Measurements from ENCODE around the gene TOE1. TPM values are rescaled to one million over a fixed set of nuclear protein-coding genes. Genes with fewer than 3 reads are reported as not detected.

Gene TOE1
- total RNA-seq, 1 experiment from 2014 or later: 31.2 TPM

GRCh38 chr1:45337630-45338325 lies 2.2 kb upstream of the TOE1 start:
- Histone ChIP-seq H3K79me2 (ENCODE audit: insufficient read depth, low read length) (peaks cover 8% of the 10 kb centered on the region; the same call in 1 of the 2 replicates), H4K8ac (replicated peaks; ENCODE audit: insufficient read length, low read depth, low read length) (no peak overlapping the region), H3K56ac (ENCODE audit: insufficient read length, low read depth, low read length) (no peak overlapping the region), H3K79me1 (ENCODE audit: insufficient read depth, low read depth, low read length, poor library complexity, severe bottlenecking) (no peaks in the 10 kb centered on the region), H3K27ac (ENCODE audit: insufficient read length, low read depth, low read length) (no peak overlapping the region), H2BK20ac (ENCODE audit: low read depth, low read length, poor library complexity, severe bottlenecking) (no peak overlapping the region), H3K4ac (ENCODE audit: low read depth, low read length) (no peak overlapping the region), H3K4me1 (ENCODE audit: insufficient read depth, low read length) (peaks cover 5% of the 10 kb centered on the region; the same call in 1 of the 2 replicates), H3K14ac (ENCODE audit: insufficient read depth, low read length) (no peak overlapping the region), H2BK12ac (ENCODE audit: insufficient read length, low read depth, low read length) (no peak overlapping the region), H3K9me3 (ENCODE audit: control insufficient read depth, low read depth, low read length) (no peaks in the 10 kb centered on the region), H3K4me2 (ENCODE audit: insufficient read depth, insufficient read length, low read length) (no peak overlapping the region), H2BK15ac (ENCODE audit: low read depth, low read length) (no peak overlapping the region), H3K23ac (ENCODE audit: insufficient read length, low read depth, low read length) (no peak overlapping the region), H3K9ac (ENCODE audit: extremely low read depth, insufficient read length, low read length) (no peak overlapping the region), H4K5ac (ENCODE audit: insufficient read length, low read depth, low read length) (no peak overlapping the region), H2BK5ac (ENCODE audit: insufficient read length, low read length) (no peak overlapping the region), H3T11ph (ENCODE audit: low read length) (no peak overlapping the region), H3K23me2 (ENCODE audit: insufficient read length, low read depth, low read length, poor library complexity, severe bottlenecking) (no peaks in the 10 kb centered on the region), H3K27me3 (ENCODE audit: insufficient read depth, low read length) (no peaks in the 10 kb centered on the region), H4K20me1 (ENCODE audit: control insufficient read depth, insufficient read depth, insufficient read length) (no peaks in the 10 kb centered on the region), H2AFZ (ENCODE audit: low read length) (no peak overlapping the region), H2BK120ac (ENCODE audit: low read depth, low read length, poor library complexity, severe bottlenecking) (no peak overlapping the region), H2AK5ac (ENCODE audit: insufficient read length, low read length) (no peak overlapping the region), H3K18ac (ENCODE audit: insufficient read length, low read depth, low read length) (no peak overlapping the region), H4K91ac (ENCODE audit: insufficient read length, low read depth, low read length) (no peak overlapping the region)
- TF ChIP-seq, protein P1, sequence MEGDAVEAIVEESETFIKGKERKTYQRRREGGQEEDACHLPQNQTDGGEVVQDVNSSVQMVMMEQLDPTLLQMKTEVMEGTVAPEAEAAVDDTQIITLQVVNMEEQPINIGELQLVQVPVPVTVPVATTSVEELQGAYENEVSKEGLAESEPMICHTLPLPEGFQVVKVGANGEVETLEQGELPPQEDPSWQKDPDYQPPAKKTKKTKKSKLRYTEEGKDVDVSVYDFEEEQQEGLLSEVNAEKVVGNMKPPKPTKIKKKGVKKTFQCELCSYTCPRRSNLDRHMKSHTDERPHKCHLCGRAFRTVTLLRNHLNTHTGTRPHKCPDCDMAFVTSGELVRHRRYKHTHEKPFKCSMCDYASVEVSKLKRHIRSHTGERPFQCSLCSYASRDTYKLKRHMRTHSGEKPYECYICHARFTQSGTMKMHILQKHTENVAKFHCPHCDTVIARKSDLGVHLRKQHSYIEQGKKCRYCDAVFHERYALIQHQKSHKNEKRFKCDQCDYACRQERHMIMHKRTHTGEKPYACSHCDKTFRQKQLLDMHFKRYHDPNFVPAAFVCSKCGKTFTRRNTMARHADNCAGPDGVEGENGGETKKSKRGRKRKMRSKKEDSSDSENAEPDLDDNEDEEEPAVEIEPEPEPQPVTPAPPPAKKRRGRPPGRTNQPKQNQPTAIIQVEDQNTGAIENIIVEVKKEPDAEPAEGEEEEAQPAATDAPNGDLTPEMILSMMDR (conservative IDR thresholded peaks at IDR 0.05): no peak
- H3K27ac Mint-ChIP-seq: peak overlapping the region in 2 of 3 experiments; percentile 48 to 81; a peak in 3 of 7 replicates
- H3K4me1 Mint-ChIP-seq: peaks cover 26 to 41% of the 10 kb centered on the region in 2 experiments
- H3K27me3 Mint-ChIP-seq (ENCODE audit: low read depth): no peaks in the 10 kb centered on the region
- H3K4me3 Mint-ChIP-seq: peak overlapping the region; percentile 55 to 100; a peak in 4 of 5 replicates
- WGBS (ENCODE audit: extremely low coverage, insufficient read length, low lambda C conversion rate): no CpG with 5 or more reads among the region's 3 CpGs
- DNase-seq: no peak
- 0 out of 5 replicates have a peak, but pooled peaks cover 0 to 4% of the 10 kb centered on the region in 2 experiments for H3K9me3 Mint-ChIP-seq
- peaks cover 27 to 50% (median 50%) of the 10 kb centered on the region in 3 experiments for H3K36me3 Mint-ChIP-seq (ENCODE audit: insufficient read depth in 1 of 3, low read depth in 3 of 3)
